SK-N-SH treated with all-trans-retinoic acid at 6 μM for 48 hours (cell line): ENCODE data around the gene CCDC154.

Source experiments
- ARNTL ChIP-seq: fragments of 450-650 bp; formaldehyde crosslinking; IDR thresholded peaks from 2 replicates; pipeline ENCODE4 v1.5.0; 2020; ENCODE audit warnings: low read depth, mild to moderate bottlenecking, moderate library complexity, borderline replicate concordance
- BACH2 ChIP-seq: fragments of 250-450 bp; sonication (Bioruptor Pico); IDR thresholded peaks from 2 replicates; pipeline ENCODE4 v1.9.0; 2021; ENCODE audit warnings: mild to moderate bottlenecking, borderline replicate concordance
- CREB5 ChIP-seq: fragments of 250-450 bp; sonication (Bioruptor Pico); IDR thresholded peaks from 2 replicates; pipeline ENCODE4 v1.5.1; 2020; ENCODE audit warnings: low read depth, mild to moderate bottlenecking, moderate library complexity
- CSDC2 ChIP-seq: fragments of 250-450 bp; sonication (Bioruptor Pico); IDR thresholded peaks from 2 replicates; pipeline ENCODE4 v1.5.0; 2020; ENCODE audit warnings: mild to moderate bottlenecking, moderate library complexity
- CSRNP3 ChIP-seq: fragments of 250-450 bp; sonication (Bioruptor Pico); IDR thresholded peaks from 2 replicates; pipeline ENCODE4 v1.5.1; 2021; ENCODE audit warnings: mild to moderate bottlenecking, moderate library complexity
- OSR1 ChIP-seq: fragments of 250-450 bp; sonication (Bioruptor Pico); IDR thresholded peaks from 2 replicates; pipeline ENCODE4 v1.8.0; 2022; ENCODE audit warnings: moderate library complexity, mild to moderate bottlenecking, inconsistent platforms
- PATZ1 ChIP-seq: fragments of 250-450 bp; sonication (Bioruptor Pico); IDR thresholded peaks from 2 replicates; pipeline ENCODE4 v1.8.0; 2020; ENCODE audit warnings: mild to moderate bottlenecking, moderate library complexity, borderline replicate concordance
- PPARA ChIP-seq: fragments of 250-450 bp; sonication (Bioruptor Pico); IDR thresholded peaks from 2 replicates; pipeline ENCODE4 v1.5.0; 2020; ENCODE audit warnings: mild to moderate bottlenecking, borderline replicate concordance
- RARB ChIP-seq: fragments of 250-450 bp; sonication (Bioruptor Pico); IDR thresholded peaks from 2 replicates; pipeline ENCODE4 v1.8.0; 2021; ENCODE audit warnings: mild to moderate bottlenecking, moderate library complexity
- TCF4 ChIP-seq: fragments of 250-450 bp; sonication (Bioruptor Pico); IDR thresholded peaks from 2 replicates; pipeline ENCODE4 v1.8.0; 2021; ENCODE audit warnings: mild to moderate bottlenecking, moderate library complexity, borderline replicate concordance
- TSHZ2 ChIP-seq: fragments of 250-450 bp; sonication (Bioruptor Pico); IDR thresholded peaks from 2 replicates; pipeline ENCODE4 v1.5.0; 2020; ENCODE audit warnings: mild to moderate bottlenecking, moderate library complexity
- ZC3H10 ChIP-seq: fragments of 250-450 bp; sonication (Bioruptor Pico); IDR thresholded peaks from 2 replicates; pipeline ENCODE4 v1.5.1; 2021; ENCODE audit warnings: mild to moderate bottlenecking, moderate library complexity
- ZFP30 ChIP-seq: fragments of 450-650 bp; formaldehyde crosslinking; IDR thresholded peaks from 2 replicates; pipeline ENCODE4 v1.5.0; 2022; ENCODE audit warnings: mild to moderate bottlenecking, moderate library complexity

GRCh38 chr16:1468426-1468810 is 24.1 kb upstream of the CCDC154 start:
- TF ChIP-seq CSRNP3 (CRISPR knock-in tag) (no peak), PPARA (CRISPR knock-in tag) (no peak), ZFP30 (CRISPR knock-in tag) (no peak), BACH2 (CRISPR knock-in tag) (no peak), ZC3H10 (no peak), TSHZ2 (CRISPR knock-in tag) (no peak), CREB5 (CRISPR knock-in tag) (no peak), PATZ1 (CRISPR knock-in tag) (no peak), CSDC2 (CRISPR knock-in tag) (no peak), RARB (CRISPR knock-in tag) (no peak), OSR1 (no peak), TCF4 (CRISPR knock-in tag) (no peak), ARNTL (CRISPR knock-in tag) (no peak)
